Stimulated activated naive CD4-positive, alpha-beta T cell (primary cell): ENCODE results near the gene CYGB.
A peak's percentile ranks its signal among the peaks of the same experiment; 100 is the strongest.

Experiments
- DNase-seq, 6 experiments: peaks; one replicate each; lab custom pipeline; 2025; lab: John Stamatoyannopoulos, UW

CYGB gene

GRCh38 chr17:76500747-76501017 lies 36.8 kb downstream of the CYGB start:
- no peak for DNase-seq

- no peak for DNase-seq
These were observed 37.3 kb downstream of the CYGB start for GRCh38 chr17:76500074-76500746.

- DNase-seq, result no peak
These were observed 38.2 kb downstream of the CYGB start for GRCh38 chr17:76499267-76499667.

GRCh38 chr17:76498876-76499251 lies 38.6 kb downstream of the CYGB start:
- DNase-seq, result no peak

DNA sequence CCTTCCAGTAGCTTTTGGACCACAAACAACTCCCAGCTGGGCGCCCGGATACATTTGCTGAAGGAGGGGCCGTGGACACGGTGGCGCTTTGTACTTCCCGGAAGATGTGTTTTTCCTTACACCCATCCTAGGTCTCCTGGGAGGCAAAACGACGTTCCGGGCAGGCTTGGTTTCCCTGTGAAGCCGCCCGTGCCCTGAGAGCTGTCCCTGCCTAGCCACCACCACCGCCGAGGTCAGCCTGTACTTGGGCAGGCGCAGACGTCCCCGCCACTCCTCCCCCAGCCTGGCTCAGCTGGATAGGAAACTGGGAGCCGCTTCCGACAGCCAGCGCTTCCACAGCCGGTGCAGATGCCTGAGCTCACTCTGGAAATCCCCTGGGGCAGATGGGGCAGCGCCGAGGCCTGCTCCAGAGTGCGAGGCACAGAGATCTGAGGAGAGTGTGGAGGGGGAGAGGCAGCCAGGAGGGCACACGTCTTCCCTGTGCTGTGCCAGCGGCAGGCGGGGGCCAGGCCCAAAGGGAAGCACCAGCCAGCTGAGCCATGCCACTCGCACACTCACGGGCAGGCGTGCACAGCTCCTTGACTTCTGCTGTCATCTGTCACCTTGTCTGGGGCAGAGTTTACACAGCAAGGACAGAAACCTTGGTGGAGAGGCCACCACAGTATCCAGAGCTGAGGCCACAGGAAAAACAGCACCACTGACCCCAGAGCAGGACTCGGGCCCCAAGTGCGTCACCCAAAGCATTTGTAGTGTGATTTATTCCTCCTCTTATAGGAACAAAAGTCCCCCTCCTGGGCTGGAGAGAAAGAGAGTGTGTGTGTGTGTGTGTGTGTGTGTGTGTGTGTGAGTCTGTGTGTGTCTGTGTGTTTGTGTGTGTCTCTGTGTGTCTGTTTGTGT lies 39.3 kb downstream of the CYGB start:
- DNase-seq, result no peak

DNA sequence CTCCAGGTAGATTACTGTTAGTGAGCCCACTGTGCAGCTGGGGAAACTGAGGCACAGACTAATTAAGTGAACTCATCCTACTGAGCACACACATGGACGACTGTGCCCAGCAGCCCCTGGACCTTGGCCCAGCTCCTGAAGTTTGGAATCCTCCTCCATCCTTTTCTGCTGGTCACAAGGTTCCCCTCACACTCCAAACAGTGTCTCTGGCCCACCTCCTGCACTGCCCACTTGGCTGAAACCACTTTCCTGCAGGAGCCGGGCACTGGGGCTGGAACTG lies 39.9 kb downstream of the CYGB start:
- DNase-seq, result no peak

GRCh38 chr17:76496464-76496863 lies 41.0 kb downstream of the CYGB start:
- DNase-seq, result no peak

DNA sequence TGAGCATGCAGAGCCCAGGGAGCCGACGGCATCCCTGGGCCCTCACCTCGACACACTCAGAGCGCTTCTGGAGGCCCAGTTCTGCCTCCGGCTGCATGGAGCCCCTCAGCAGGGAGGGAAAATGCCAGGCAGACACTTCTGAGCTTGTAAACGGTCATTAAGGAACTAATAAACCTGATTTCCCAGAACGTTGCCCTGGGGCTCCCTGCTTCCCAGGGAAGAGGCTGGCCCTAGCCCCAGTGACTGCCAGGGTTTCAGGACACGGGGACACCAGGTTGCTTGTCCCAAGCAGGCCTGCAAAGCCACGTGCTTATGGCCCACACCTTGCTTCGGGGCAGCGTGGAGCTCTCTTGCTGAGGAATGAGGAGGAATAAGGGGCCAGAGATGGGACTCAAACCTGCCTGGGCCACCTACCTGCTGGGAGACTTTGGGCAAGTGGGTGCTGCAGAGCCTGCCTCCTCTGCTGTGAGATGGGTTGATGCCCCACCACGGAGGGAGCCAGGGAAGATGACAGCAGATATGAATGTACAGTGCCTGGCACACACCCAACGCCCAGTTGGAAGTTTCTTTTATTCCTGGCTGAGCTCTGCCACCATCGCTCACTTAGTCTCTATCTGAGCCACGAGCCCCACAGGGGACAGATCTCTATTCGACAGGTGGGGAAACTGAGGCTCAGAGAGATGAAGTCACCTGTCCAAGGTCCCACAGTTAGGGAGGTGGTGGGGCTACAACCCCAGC lies 41.7 kb downstream of the CYGB start:
- no peak for DNase-seq

GRCh38 chr17:76493505-76494167 lies 43.9 kb downstream of the CYGB start:
- DNase-seq, result peak in 3 of 6 experiments; percentile 11 to 20 (median 11)

DNA sequence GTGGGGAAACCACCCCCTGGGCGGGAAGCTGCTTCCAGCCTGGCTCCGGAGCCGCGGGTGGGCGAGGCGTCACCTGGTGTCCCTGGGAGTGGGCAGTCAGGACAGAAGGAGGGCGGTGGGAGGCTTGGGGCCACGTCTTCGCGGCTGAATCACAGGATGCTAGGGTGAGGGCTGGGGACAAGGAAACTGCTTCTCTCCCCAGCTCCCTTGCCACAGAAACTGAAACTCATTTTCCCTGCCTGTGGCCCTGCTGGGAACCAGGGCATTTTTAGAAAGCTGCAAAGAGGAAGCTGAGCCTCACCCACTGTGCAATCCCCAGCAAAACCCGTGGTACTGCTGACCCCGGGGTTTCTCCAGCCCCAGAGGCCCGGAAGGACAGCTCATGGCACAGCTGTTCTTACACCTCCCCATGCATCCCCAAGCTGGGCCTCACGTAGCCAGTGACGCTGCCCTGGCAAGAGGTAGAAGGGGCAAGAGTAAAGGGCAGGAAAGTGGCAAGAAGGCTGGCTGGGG lies 44.5 kb downstream of the CYGB start:
- DNase-seq, result peak in 3 of 6 experiments; percentile 14 to 32 (median 32)

- peak in 1 of 6 experiments; percentile 32 for DNase-seq
These were observed 45.2 kb downstream of the CYGB start for GRCh38 chr17:76492123-76492988.

DNA sequence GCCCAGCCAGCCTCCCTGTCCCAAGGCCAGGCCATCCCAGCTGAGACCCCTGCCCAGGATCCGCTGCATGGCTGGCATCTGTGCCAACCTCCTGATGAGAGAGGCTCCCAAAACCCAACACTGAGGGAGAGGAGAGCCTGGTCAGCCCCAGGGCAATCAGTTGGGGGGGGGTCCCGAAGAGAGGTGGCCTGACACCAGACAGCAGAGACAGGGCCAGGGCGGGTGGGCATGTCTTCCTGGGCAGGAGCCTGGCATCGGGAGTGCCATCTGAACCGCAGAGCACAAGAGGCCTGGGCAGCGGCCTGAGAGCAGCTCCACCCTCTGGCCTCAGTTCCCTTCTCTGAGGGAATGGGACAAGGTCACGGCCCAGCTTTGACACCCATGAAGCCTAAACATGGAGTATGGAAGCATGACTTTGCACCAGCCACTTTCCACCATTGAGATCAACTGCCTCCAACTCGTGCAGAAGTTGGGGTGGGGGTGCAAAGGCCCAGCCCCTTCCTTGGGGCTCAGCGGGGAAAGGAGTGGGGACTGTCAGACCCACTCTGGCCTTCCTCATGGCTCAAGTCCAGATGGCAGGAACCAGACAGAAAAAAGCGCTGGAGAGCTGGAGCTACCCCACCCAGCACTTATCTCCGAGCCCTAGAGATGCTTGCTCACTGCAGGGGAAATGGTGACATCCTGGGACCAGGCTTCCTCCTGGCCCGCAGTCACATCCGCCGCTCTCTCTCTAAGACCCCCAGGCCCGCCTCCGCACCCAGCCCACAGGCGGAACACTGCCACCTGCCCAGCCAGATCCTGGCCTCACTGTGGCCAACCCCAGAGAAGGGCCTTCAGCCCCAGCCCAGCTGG lies 46.0 kb downstream of the CYGB start:
- peak in 1 of 6 experiments; percentile 14 for DNase-seq

GRCh38 chr17:76490112-76490710 lies 47.3 kb downstream of the CYGB start:
- DNase-seq, result no peak

GRCh38 chr17:76487451-76488192 lies 49.9 kb downstream of the CYGB start:
- no peak for DNase-seq

- DNase-seq, result no peak
These were observed 51.9 kb downstream of the CYGB start for GRCh38 chr17:76485569-76485968.

- DNase-seq, result no peak
These were observed 53.2 kb downstream of the CYGB start for GRCh38 chr17:76484228-76484725.

- DNase-seq, result no peak
These were observed 56.3 kb downstream of the CYGB start for GRCh38 chr17:76481071-76481655.

GRCh38 chr17:76480632-76481031 lies 56.9 kb downstream of the CYGB start:
- no peak for DNase-seq
